Stimulated activated CD4-positive, alpha-beta T cell treated with anti-CD3 and anti-CD28 coated beads, TNF-alpha, amount 100 ng/mL, for 4 hours (primary cell): Measurements from ENCODE around the gene KIF26B.

Source experiments
- DNase-seq, 3 experiments: peaks; one replicate each; pipeline ENCODE4 v3.0.0-alpha.2; 2020; ENCODE audit warnings: low read depth in 3 of 3

Gene KIF26B

GRCh38 chr1:245278846-245279245, 124.1 kb downstream of the KIF26B start:
- DNase-seq = no peak

DNA sequence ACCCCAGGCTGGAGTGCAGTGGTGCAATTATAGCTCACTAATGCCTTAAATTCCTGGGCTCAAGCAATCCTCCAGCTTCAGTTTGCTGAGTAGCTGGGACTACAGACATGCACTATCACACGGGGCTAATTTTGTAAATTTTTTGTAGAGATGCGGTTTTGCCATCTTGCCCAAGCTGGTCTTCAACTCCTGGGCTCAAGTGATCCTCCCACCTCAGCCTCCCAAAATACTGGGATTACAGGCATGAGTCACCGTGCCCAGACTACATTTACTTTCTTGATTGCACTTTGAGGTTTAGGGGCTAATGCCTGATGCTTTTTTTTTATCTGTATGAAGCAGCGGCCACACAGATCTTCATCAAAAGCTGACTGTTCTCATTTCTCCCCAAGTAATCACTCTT, 124.6 kb downstream of the KIF26B start:
- DNase-seq = no peak

GRCh38 chr1:245283001-245283400, 128.2 kb downstream of the KIF26B start:
- no peak for DNase-seq

DNA sequence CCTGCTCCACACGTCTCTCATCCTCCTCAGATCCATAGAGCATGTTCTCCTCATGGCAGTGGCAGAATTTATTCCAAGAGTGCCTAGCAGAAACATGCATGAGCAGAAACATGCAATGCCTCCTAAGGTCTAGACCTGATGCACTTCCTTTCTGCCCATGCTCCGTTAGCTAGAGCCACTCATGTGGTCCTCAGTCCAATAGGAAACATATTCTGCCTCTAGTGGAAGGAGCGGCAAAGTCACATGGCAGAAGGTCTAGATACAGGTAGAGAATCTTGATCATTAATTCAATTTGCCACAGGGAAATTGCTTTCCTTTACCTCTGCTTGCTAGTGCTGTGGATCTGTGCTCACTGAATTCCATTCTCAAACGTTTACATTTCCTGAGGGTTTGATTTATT, 130.4 kb downstream of the KIF26B start:
- no peak for DNase-seq

GRCh38 chr1:245288796-245289195, 134.0 kb downstream of the KIF26B start:
- no peak for DNase-seq

GRCh38 chr1:245290836-245291235, 136.1 kb downstream of the KIF26B start:
- no peak for DNase-seq

DNA sequence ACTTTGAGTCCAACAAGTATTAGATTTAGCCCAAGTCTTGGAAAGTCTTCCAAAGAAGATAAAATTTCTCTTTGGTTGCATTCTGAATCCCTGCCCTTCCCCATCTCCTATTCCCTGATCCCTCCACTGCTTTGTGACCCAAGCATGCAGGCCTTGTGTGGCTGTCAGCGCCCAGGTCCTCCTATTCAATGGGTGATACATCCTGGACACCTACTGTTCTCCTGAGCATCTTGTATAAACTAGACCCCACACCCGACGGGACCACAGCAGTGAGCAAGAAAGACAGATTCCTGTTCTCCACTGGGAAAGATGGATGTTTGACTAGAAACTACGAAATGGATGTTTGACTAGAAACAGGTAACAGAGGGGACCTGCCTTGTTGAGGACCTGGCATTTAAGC, 136.6 kb downstream of the KIF26B start:
- DNase-seq = no peak

GRCh38 chr1:245292141-245292540, 137.4 kb downstream of the KIF26B start:
- DNase-seq = no peak

DNA sequence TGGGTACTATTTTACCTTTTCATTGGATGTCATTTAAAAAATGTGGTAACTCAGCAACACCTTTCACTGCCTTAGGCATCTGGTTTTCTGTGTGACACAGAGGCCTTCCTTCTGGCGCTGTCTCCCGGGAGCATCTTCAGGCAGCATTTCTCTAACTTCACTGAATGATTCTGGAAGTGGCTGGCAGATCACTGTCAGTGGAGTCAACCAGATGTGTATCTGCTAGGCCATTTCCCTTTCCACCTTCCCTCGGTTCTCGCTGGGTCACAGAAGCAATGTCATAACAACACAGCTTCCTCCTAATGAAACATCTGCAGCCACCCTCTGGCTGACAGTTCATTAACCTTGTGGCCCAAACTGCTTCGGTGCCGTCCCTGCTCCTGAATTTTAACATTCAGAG, 137.8 kb downstream of the KIF26B start:
- DNase-seq = no peak

GRCh38 chr1:245294020-245294419, 139.2 kb downstream of the KIF26B start:
- DNase-seq = no peak

GRCh38 chr1:245298781-245299180, 144.0 kb downstream of the KIF26B start:
- no peak for DNase-seq

DNA sequence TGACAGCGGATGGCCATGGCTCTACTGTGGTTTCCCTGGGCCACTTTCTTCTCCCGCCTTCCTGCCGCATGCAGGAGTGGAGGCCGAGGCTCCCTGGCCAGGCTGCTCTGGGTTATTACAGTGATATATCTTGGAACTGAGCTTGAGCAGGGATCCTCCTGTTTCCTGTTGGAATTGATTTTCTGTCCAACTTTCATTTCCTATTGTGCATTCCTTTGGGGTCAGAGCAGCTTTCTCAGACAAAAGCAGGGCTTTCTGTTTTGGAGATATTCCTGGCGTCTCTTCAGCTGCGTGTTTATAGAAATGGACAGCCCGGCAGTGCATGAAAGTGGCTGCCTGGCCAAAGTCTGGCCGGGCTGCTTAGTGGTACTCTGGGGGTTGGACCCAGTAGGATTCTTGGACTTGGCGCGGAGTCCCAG, 146.4 kb downstream of the KIF26B start:
- DNase-seq = no peak

GRCh38 chr1:245301921-245302320, 147.1 kb downstream of the KIF26B start:
- no peak for DNase-seq

DNA sequence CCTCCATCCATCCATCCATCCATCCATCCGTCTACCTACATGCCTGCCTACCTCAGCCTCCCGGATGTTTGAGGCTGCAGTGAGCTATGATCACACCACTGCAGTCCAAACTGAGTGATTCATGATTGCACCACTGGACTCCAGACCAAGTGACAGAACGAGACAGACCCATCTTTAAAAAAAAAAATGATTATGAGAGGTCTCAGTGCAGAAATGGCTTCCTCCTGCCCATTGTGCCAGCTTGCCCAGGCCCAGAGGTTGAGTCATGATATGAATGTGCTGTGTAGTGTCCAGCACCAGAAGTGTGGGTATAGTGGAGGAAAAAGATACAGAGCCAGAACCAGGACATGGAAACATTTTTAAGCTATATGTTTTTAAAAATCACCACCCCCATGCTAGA, 149.9 kb downstream of the KIF26B start:
- no peak for DNase-seq

GRCh38 chr1:245306020-245306419, 151.2 kb downstream of the KIF26B start:
- no peak for DNase-seq

GRCh38 chr1:245306628-245307410, 152.0 kb downstream of the KIF26B start:
- no peak for DNase-seq

DNA sequence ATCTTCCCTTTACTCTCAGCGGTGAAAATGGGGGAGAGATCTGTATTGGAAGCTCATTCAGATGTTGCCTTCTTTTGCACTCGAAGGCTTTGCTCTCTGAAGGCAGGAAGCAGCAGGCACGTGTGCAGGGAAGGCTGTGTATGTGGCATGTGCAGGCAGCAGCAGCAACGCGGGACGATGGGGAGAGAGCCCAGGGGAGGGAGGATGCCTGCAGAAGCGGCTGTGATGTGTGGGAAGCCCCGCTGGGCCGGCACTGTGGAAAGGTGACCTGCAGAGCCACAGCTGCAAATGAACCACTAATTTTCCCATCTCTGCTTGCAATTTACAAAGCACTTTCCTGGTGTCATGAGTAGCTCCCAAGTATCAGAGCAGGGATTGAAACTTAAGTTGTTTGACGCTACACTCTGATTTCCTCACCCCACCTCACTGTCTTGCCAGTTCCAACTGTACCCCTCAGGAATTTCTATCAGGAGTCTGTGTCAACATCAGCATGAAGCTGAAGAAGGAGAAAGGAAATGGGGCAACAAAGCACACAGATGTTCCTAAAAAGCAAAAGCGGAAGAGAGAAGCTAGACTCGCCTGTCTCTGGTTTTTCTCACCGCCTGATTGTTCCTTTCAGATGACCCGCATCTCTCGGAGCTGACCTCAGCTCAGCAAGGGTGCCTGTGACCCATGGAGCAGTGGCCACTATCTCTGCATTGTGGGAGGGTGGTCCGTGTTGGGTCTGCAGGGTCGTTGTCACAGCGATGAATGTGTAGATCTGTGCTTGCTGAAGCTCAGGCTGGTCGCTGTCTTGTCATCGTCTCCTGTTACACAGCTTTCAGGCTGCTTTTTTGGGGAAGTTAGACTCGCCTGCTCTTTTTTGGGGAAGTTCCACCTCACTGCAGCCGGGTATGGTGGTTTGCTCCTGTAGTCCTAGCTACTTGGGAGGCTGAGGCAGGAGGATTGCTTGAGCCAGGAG, 156.1 kb downstream of the KIF26B start:
- no peak for DNase-seq

GRCh38 chr1:245311887-245312536, 157.2 kb downstream of the KIF26B start:
- DNase-seq = no peak

- no peak for DNase-seq
Observed at GRCh38 chr1:245313576-245313975, 158.8 kb downstream of the KIF26B start.

DNA sequence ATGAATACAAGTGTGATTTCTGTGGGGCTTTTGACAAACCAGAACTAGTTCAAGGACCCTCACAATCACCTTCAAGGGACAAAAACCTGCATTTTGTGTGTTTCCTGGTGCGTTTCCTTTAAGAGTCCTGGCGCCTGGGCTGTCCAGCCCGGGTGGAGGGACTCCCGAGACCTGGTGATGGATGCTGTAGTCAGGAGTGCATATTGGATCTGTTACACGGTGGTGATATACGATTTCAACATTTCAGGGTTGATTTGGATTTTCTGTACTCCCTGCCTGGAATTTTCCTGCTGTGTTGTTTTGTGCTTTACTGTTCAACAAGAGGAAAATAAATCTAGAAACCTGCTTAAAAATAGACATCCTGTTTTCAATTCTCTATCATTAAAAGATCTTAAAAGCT, 162.0 kb downstream of the KIF26B start:
- no peak for DNase-seq

DNA sequence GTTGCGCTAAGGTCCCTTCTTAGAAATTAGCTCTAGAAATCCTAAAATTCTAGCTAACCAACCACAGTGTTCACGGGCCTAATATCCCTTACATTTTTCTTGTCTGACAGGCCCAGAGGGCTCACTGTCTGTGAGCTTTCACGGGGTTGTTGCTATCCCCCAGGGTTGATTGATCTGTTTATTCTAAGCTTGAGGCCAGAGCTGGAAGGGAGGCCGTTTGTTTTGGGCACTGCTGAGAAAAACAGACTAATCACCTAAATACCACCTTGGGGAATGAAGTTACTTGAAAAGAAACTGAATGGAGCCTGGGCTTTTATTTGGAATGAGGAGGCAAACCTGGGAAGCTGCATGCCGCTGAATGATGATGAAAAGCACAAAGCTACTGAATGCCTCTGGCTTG, 162.4 kb downstream of the KIF26B start:
- DNase-seq = no peak

DNA sequence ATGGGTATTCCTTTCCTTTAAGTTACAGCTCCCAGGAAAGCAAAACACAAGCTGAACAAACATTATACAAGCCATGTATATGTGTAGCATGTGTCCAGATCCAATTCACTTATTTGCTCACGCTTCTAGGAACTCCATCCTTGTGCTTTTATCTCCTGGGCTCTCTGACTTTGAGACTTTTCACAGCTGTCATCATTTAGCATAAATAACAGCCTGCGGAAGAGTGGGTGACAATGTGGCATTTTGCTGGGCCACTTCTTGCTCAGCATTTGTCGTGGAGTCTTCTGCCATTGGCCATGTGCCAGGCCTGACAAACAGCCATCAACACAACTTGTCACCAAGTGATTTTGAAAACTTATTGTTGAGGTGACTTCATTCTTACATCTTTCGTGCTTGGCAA, 164.3 kb downstream of the KIF26B start:
- no peak for DNase-seq
